SKM-1 (cell line): ENCODE results near the gene SDR39U1.

Experiments used
- DNase-seq: peaks from one replicate; lab custom pipeline; 2025; ENCODE audit not compliant: unreplicated experiment; lab: John Stamatoyannopoulos, UW

The SDR39U1 gene

DNA sequence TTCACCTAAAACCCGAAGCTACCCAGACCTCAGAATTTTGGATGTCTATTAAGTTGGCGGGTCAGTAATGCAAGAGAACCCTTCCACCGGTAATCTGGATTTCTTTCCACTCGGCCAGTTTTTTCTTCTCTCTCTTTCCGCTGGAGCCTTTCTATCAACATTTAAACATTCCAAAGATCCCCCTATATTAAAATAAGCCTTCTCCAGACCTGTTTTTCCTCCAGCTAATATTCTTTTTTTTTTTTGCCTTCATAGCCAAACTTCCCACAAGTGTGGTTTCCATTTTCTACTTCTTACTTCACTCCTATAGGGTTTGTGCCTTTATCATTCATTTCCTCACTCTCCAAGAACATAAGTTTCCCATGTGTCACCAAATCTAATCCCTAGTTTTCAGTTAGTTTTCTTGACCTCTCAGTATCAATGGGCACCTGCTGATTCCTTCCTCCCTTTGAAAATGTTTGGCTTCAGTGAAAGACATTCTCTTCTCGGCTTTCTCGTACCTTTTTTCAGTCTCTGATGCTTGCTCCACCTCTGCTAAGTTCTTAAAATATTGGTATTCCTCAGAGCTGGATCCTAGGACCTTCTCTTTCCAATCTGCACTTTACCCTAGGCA, 583 bp upstream of the SDR39U1 start:
- no peak for DNase-seq

DNA sequence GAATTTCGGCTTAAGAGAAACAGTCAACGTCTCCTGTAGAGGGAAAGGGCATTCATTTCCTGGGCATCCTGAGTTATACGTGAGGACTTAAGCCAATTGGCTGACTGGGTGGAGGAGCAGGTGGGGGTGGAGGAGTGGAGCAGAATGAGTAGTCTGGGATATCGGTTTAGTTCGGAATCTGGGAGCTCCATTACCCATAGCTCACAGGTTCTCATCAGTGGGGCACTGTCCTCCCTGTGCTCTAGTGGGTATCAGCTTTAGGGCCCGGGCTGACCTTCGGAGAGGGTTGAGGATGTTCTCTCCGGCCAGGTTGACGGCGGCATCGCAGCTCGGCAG, 704 bp downstream of the SDR39U1 start:
- no peak for DNase-seq

DNA sequence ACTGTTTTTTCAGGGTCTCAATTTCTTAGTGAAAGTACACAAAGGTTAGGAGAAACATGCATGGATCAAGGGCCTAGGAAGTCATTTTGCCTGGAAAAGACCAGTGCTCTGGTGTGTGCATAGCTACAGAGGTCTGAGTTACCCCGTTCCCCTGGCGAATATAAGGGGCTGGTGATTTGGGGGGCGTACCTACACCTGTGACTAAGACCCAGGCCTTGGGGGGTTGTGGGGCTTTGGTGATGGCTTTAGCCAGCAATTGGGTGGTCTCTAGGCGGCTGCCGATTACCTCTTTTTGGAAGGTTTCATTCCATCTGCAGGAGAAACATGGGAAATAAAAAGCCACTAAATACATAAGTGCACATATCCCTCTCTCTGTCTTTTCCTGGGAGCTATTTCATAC, 1.1 kb downstream of the SDR39U1 start:
- no peak for DNase-seq

DNA sequence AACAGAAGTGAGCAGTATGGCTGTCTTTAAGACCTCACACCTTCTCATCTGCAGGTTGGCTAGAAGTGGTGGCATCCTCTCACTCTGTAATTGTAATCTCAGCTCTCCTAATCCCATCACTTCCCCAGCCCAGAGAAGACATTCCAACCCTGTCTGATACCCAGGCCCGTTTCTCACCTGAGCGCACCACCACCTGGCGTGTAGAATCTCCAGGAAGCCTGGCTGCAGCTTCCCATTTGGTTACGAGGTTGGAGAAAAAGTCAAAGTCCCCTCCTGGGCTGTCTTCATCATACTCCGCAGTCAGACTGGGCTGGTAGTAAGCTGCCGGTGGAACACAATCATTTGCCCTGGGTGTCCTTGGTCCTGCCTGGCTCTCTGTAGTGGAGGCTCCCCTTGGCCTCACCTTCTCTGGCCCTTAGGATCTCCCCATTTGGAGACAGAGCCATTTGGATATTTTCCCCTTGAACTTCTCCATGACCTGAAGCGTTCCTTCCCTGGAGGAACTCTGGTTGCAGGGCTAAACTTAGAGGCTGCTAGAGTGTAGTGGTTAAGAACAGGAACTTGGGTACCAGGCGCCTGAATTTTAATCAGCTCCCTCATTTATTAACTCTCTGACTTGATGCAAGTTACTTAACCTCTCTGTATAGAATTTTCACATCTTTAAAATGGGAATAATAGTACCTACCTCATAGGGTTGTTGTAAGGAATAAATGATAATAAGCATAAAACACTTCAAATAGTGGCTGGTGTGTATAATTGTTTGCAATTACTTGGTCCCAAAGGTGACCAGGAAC, 1.8 kb downstream of the SDR39U1 start:
- DNase-seq, result no peak

DNA sequence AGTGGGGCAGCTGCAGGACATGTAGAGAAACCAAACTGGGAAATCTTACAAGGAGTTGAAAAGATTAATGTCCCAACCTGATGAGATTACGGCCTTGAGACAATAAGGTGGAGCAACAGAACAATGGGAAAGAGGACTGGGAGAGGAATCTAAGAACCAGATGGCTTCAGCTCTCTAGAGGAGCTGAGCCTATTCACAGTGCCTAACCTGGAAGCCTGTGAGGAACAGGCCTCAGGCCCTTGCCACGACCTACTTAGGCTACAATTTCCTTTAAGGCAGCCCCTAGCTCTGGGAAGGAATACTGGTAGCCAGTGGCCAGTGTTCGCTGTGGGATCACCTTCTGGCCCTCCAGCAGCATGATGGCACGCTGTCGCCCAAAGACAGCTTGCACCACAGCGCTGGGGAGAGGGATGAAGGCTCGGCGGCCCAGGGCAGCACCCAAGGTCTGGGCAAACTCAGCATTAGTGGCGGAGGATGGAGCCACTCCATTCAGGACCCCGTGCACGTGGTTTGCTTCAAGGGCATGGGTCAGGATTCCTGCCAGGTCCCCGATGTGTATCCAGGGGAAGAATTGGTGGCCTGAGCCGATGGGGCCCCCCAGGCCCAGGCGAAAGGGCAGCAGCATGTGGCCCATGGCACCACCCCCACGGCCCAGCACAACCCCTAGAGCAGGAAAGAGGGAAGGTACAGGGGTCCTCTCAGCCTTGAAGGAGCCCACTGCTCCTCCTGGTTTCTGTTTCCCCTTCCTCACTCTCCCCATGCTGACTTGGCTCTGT, 2.6 kb downstream of the SDR39U1 start:
- no peak for DNase-seq

DNA sequence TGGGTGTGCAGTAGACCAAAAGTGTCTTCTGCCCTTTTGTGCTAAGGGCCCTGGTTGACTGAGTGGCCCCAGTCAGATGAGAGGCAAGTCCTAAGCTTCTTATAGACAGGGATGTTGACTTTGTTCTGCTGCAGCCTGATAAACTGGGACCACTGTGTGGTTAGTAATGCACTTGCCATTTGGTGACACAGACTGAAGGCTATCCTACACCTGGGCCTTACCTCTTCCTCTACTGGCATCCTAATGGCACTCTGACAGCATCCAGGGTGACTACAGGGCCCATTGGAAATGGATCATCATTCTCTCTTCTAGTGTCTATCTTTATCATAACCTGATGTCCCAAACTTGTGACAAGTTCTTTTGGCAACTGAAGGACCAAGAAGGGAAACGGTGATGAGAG, 3.3 kb downstream of the SDR39U1 start:
- DNase-seq, result no peak

DNA sequence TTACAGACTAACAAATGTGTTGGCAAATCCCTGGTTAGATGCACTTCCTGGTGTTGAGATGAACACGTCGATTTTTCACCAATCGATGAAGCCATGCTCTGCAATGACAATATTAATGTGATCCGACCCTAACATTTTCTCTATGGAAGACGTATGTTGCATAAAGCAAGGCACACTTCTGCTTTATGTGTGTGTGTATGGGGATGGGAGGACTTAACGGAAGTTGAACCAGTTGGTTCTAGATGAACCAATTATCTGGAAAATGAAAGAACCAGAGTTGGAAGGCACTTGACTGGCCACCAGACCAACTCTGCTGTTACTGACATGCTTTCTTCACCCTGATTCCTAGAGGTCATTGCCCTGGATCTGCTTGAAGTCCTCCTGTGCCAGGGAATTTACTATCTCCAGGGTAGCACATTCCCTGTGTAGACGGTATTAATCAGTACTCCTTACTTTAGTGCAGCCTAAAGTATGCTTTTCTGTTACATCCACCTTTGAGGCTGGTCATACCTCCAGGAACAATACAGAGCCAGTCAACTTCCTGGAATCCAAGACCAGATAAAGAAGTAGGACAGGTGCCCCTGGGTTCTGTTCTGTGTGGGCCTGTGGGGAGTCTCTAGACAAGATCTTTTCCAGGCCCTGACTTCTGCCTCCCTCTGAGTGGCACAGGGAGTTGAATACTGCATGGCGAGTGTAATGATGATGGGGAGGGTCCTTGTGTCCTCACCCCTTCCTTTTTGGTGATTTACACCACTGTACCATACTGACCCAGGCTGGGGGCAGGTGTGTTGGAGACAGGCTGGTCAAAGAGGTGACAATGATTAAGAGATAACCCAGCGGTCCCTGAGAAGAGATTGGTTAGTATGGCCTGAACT, 4.1 kb downstream of the SDR39U1 start:
- no peak for DNase-seq

DNA sequence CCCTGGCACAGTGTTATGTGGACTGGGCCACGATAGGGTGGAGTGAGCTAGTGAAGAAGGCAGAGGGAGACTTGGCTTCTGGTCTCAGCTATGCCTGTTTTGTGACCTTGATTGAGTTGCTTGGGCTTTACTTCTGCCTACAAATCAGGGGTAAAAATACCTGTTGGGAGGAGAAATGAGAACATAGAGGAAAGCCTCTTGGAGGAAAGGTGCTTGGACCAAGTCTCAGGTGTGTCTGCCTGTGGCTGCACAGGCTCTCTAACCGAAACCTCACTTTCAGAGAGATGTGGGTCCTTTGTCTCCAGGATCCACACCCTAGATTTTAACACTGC, 4.9 kb downstream of the SDR39U1 start:
- DNase-seq, result no peak

DNA sequence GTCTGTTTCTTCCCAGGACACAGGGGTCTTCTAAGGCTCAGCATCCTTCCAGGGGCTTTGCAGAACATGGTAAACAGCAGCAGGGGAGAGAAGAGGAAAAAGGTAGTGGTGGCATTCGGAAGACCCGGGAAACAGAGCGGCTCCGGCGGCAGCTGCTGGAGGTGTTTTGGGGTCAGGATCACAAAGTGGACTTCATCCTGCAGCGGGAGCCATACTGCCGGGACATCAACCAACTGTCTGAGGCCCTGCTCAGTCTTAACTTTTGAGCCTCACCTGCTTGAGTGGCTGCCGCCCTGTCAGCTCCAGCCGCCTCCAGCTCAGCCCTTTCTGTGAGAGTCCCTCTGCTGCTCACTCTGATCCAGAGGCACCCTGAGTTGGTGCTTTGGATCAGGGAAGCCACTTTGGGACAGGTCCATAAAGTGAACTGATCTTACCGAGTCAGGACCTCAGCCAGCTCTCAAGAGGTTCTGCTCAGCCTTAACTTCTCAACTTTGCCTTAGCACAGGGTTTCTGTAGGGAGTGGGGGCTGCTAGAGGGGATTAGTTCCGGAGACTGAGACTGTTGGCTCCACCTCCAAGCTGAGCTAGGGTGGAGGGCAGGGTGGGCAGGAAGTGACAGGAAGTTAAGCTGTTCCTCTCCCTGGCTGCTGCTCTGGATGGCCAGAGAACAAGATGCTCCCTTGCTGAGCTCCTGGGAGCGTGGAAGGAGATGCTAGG, 5.4 kb downstream of the SDR39U1 start:
- no peak for DNase-seq

DNA sequence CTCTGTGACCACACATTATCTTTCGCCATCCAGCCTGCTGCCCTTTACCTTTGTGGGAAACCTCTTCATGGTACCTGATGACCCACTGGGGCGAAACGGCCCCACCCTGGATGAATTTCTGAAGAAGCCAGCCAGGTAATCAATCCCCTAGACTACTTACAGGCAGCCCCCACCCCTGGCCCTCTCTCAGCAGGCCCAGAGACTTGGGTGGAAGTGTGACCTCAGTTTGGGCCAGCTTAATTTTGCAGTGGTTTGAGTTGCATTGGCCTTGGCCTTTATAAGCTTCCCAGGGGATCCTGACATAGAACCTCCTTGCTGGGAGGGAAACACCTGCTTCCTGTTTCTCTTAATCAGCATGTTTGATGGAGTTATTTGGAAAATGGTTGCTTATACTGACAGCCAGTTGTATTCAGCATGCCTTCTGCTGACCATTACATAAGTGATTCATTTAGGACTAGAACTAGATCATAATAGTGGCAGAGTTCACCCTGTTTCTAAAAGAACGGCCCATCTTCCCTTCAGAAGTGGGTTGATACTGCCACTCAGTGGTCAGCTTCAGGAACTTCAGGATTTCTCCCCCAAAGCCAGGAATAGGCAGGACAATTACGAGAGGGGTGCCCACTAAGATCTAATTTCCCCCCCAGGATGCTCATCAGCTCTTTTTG, 6.1 kb downstream of the SDR39U1 start:
- no peak for DNase-seq

DNA sequence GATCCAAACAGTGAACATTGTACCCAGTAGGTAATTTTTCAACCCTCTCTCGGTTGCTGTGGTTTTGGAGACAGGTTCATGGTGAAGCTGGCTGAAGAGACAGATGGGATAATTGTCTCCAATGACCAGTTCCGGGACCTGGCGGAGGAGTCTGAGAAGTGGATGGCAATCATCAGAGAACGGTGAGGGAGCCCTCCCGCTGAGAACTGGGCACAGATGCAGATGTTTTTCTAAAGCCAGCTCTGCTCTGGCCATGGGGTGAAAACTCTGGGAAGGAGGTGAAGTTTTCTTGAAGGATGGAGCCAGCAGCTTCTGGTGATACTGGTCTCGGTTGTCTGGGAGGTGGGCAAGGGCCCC, 6.6 kb downstream of the SDR39U1 start:
- no peak for DNase-seq

DNA sequence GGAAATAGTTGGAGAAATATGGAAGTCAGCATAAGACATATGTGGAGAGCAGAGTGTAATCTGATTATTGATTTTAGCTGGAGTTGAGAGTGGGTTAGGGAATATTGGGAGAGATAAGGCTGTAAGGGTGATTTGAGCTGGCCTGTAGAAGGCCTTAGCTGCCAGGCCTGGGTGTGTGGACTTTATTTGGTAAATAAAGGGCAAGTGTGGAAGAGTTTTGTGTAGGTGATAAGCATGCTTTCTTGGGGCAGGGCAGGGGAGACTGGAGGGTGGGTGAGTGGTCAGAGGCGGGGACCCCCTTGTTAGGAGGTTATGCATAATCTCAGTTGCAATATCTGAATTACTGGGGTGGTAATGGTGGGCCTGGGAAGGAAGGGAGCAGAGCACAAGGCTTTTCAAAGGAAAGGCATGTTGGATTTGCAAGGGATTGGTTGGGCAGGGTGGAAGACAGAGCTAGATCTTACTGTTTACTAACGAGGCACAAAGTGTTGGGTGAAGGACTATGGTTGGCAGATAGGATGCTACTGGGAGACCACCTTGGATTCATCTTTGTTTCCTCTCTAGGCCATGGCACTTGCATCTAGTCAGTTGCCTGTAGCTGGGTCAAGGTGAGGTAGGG, 7.3 kb downstream of the SDR39U1 start:
- DNase-seq, result no peak

DNA sequence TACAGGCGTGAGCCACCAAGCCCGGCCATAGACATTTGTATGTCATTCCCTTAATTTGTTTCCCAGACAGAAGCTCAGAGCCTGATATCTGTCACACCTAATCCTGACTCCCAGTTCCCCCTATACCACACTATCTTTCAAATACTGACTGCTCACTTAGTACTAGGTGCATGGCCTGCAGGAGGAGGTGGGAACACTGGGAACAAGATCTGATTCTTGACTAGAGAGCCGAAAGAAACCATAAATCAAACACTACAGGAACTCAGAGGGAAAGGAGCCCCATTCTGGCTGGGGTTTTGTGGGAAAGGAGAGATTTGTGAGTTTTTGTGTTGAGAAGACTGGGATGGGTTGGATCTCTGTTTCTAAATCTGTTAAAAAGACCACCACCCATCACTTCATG, 7.9 kb downstream of the SDR39U1 start:
- no peak for DNase-seq

DNA sequence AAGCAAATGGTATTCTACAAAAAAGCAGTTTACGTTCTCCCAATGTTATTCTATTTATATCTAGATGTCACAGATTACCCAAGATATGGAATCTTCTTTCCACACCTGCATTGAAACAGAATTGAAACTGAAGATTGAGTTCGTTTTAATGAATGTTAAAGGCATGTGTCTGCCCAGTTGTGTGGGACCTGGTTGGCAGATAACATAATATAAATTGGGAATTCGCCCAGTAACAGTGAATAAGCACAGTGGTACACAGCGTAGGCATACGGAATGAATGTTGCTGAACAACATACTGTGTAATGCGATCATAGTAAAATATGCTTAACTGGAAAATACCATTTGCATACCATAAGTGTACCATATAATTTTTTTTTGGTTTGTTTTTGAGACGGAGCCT, 8.5 kb downstream of the SDR39U1 start:
- DNase-seq, result no peak

DNA sequence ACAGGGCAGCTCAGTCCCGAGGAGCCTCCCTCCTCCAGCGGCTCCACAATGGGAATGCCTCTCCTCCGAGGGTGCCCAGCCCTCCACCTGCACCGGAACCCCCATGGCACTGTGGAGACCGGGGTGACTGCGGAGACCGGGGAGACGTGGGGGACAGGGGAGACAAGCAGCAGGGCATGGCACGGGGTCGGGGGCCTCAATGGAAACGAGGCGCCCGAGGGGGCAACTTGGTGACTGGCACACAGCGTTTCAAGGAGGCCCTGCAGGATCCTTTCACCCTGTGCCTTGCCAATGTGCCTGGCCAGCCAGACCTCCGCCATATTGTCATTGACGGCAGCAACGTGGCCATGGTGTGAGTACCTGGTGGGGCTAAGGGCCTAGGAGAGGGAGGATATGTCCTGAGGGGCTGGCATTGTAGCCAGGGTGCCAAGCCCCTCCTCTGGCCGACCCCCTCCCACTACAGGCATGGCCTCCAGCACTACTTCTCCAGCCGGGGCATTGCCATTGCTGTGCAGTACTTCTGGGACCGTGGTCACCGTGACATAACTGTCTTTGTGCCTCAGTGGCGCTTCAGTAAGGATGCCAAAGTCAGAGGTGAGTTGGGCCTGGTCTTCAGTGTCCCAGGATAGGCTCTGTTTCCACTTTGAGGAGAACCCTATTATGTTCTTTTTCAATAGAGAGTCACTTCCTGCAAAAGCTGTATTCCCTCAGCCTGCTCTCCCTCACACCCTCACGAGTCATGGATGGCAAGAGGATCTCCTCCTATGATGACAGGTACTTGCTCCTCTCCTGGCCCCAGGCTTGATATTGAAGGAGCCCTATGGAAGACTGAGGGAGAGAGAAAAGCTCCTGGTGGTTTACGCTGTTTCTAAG, 10.1 kb downstream of the SDR39U1 start:
- DNase-seq, result no peak

DNA sequence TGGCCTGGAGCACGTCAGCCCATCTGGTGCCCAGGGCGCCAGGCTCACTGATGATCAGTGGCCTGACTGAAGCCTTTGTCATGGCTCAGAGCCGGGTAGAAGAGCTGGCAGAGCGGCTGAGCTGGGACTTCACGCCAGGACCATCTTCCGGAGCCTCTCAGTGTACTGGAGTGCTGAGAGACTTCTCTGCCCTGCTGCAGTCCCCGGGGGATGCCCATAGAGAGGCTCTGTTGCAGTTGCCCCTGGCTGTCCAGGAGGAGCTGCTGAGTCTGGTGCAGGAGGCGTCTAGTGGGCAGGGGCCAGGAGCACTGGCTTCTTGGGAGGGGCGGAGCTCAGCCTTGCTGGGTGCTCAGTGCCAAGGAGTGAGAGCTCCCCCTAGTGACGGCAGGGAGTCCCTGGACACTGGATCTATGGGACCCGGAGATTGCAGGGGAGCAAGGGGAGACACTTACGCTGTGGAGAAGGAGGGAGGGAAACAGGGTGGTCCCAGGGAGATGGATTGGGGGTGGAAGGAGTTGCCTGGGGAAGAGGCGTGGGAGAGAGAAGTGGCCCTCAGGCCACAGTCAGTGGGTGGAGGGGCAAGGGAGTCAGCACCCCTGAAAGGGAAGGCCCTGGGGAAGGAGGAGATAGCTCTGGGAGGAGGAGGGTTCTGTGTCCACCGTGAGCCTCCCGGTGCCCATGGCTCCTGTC, 10.9 kb downstream of the SDR39U1 start:
- DNase-seq, result peak; percentile 58

DNA sequence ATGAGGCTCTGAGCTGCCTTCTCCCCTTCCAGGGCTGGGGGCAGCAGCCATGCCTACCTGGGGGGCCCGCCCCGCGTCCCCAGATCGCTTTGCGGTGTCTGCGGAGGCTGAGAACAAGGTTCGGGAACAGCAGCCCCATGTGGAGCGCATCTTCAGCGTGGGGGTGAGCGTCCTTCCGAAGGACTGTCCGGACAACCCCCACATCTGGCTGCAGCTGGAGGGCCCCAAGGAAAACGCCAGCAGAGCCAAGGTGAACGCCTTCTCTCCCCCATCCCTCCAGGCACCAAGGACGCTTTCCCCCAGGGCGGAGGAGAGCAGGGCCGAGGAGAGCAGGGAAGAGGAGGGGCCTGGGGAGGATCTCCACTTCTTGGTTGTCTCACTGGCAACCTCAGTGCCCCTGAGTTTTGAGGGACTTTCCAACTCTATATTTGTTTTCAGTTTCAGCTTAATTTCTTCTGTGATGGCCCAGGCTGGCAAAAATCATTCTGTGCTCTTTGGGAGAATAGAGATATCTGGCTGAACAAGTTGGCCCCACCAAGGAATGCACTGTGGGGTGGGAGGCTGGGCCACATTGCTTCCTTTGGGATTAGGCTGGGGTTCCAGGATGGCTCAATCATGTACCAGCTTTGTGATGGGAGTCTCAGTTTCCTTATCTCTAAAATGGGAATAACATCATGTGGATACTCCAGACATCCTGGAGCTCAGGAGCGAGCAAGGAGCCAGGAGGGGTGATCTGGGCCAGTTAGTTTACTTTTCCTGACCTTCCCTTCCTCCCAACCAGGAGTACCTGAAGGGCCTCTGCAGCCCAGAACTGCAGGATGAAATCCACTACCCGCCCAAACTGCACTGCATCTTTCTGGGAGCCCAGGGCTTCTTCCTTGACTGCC, 11.7 kb downstream of the SDR39U1 start:
- no peak for DNase-seq
